Measurements from ENCODE around the gene OR2B2. TPM values are rescaled to one million over a fixed set of nuclear protein-coding genes. Genes with fewer than 3 reads are reported as not detected.

The OR2B2 gene
- total RNA-seq, 1 donor from 2014 or later, result not detected

GRCh38 chr6:27867945-27868300, 44.3 kb downstream of the OR2B2 start:
- Histone ChIP-seq H3K27me3 (peaks cover 40% of the 10 kb centered on the region), H3K9me3 (no peaks in the 10 kb centered on the region), H3K36me3 (no peaks in the 10 kb centered on the region), H3K4me1 (peaks cover 29% of the 10 kb centered on the region), H3K4me3 (no peak overlapping the region), H3K27ac (no peak overlapping the region)
- intact Hi-C loops (cut with DNase I), result no loop called here
- ATAC-seq (no peak), DNase-seq (no peak)
- TF ChIP-seq CTCF (IDR thresholded peaks at IDR 0.05), result no peak

- no peaks in the 10 kb centered on the region for H3K36me3 ChIP-seq
- H3K4me1 ChIP-seq, result peaks cover 29% of the 10 kb centered on the region
- no peaks in the 10 kb centered on the region for H3K9me3 ChIP-seq
- TF ChIP-seq CTCF (IDR thresholded peaks at IDR 0.05), result no peak
- intact Hi-C loops (cut with DNase I), result no loop called here
- peaks cover 40% of the 10 kb centered on the region for H3K27me3 ChIP-seq
- ATAC-seq (peak; percentile 55), DNase-seq (peak; percentile 87)
- no peak overlapping the region for H3K27ac ChIP-seq
- H3K4me3 ChIP-seq, result peak overlapping the region; percentile 70
These were observed 44.9 kb downstream of the OR2B2 start for GRCh38 chr6:27867051-27867944.

GRCh38 chr6:27866357-27867050, 45.7 kb downstream of the OR2B2 start:
- H3K4me3 ChIP-seq, result peak overlapping the region; percentile 70
- H3K9me3 ChIP-seq, result no peaks in the 10 kb centered on the region
- peaks cover 37% of the 10 kb centered on the region for H3K27me3 ChIP-seq
- H3K36me3 ChIP-seq, result no peaks in the 10 kb centered on the region
- H3K4me1 ChIP-seq, result peaks cover 24% of the 10 kb centered on the region
- peak; percentile 5 for ATAC-seq
- no peak for TF ChIP-seq CTCF (IDR thresholded peaks at IDR 0.05)
- intact Hi-C loops (cut with DNase I), result no loop called here
- H3K27ac ChIP-seq, result no peak overlapping the region
- DNase-seq, result no peak

GRCh38 chr6:27865850-27866356, 46.3 kb downstream of the OR2B2 start:
- no peak overlapping the region for H3K27ac ChIP-seq
- TF ChIP-seq CTCF (IDR thresholded peaks at IDR 0.05), result no peak
- no peaks in the 10 kb centered on the region for H3K9me3 ChIP-seq
- intact Hi-C loops (cut with DNase I), result no loop called here
- H3K27me3 ChIP-seq, result peaks cover 31% of the 10 kb centered on the region
- no peaks in the 10 kb centered on the region for H3K36me3 ChIP-seq
- no peak for ATAC-seq
- H3K4me3 ChIP-seq, result peak overlapping the region; percentile 70
- DNase-seq, result no peak
- peaks cover 23% of the 10 kb centered on the region for H3K4me1 ChIP-seq

- Histone ChIP-seq H3K27me3 (peaks cover 24% of the 10 kb centered on the region), H3K36me3 (no peaks in the 10 kb centered on the region), H3K4me3 (peak overlapping the region; percentile 70), H3K4me1 (peaks cover 23% of the 10 kb centered on the region), H3K9me3 (no peaks in the 10 kb centered on the region), H3K27ac (peak overlapping the region; percentile 77)
- intact Hi-C loops (cut with DNase I), result no loop called here
- ATAC-seq, result peak; percentile 89
- no peak for TF ChIP-seq CTCF (IDR thresholded peaks at IDR 0.05)
- peak; percentile 79 for DNase-seq
These were observed 47.0 kb downstream of the OR2B2 start for GRCh38 chr6:27864906-27865849.

Measured in upper lobe of right lung (tissue), 1 donor.